ENCODE measurements around the gene GNB4.

GNB4 gene

GRCh38 chr3:179451265-179452175, at the start of gene GNB4:
Gene GNB4 (minus strand): TSS chr3:179451470. CDS start chr3:179426200, 25,270 bp downstream.
- peak; percentile 95 for DNase-seq (ENCODE audit: low spot score)

DNA sequence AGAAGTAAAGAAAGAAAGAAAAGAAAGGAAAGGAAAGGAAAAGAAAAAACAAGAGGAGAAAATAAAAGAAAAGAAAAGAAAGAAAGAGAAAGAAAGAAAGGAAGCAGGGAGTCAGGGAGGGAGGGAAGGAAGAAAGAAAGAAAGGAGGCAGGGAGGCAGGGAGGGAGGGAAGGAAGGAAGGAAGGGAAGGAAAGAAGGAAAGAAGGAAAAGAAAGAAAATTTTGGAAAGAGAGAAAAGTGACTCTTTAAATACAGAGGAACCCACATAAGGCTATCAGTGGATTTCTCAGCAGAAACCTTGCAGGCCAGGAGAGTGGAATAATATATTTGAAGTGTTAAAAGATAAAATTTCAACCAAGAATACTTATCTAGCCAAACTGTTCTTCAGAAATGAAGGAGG, 44.2 kb upstream of the GNB4 start:
- DNase-seq (ENCODE audit: low spot score) = no peak

DNA sequence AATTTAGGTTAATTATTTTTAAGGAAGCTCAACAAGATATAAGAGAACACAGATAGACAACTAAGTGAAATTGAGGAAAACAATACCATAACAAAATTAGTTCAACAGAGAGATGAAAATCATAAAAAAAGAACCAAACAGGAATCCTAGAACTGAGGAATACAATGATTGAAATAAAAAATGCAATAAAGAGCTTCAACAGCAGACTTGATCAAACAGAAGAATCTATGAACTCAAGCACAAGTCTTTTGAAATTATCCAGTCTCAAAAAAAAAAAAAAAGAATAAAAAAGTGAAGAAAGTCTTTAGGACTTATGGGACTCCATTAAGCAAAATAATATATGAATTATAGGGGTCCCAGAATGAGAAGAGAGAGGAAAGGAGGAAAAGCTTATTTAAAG, 42.0 kb upstream of the GNB4 start:
- DNase-seq (ENCODE audit: low spot score) = no peak

DNA sequence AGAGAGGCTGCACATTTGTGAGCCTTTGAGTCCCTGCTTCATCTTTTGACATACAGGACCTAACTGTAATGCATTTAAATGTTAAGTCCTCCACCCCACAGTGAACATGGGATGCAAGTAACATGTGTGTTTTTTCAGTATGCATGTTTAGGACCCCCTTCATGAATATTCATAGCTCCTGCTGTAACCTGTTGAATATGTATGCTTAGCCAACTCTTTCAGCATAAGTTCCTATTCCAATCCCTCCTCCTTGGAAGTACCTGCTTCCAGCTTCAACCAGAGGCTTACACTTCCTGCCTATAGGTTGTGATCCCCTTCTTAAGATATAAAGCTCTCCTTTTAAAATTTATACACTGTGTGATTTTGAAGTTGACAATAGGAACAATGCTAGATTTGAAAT, 36.9 kb upstream of the GNB4 start:
- no peak for DNase-seq (ENCODE audit: low spot score)

- DNase-seq (ENCODE audit: low spot score) = no peak
Measured at GRCh38 chr3:179486806-179487205, 35.5 kb upstream of the GNB4 start.

DNA sequence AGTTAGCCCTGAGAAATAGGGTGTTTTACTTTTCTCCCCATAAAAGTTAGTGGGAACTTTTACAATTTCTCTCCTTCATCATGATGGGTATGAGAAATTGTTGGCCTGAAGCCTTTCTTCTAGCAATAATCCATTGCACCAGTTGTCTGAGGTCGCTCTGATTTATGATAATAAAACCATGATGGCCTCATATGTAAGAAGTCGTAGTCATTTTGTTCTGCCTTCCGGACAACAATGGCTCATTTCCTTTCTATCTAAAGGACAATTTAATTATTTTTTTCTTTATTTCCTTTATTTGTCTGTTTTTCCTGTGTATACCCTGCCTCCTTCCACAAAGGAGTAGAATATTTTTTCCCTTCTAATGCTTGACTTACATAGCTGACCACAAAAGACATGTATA, 31.6 kb upstream of the GNB4 start:
- no peak for DNase-seq (ENCODE audit: low spot score)

DNA sequence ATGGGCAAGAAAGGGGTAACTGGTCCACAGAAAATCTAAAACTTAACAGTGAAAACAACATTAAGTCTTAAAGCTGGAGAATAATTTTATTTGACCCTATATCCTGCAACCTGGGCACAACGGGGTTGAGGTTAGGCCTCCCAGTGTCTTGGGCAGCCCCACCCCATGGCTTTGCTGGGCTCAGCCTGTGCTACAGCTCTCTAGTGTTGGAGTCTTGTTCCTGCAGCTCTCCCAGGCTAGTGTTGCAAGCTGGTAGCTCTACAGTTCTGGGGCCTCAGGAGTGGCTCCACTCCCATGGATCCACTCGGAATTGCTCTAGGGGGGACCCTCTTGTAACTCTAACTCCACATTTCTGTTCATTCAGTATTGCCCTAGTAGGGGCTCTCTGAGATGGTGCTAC, 24.9 kb upstream of the GNB4 start:
- DNase-seq (ENCODE audit: low spot score) = no peak

DNA sequence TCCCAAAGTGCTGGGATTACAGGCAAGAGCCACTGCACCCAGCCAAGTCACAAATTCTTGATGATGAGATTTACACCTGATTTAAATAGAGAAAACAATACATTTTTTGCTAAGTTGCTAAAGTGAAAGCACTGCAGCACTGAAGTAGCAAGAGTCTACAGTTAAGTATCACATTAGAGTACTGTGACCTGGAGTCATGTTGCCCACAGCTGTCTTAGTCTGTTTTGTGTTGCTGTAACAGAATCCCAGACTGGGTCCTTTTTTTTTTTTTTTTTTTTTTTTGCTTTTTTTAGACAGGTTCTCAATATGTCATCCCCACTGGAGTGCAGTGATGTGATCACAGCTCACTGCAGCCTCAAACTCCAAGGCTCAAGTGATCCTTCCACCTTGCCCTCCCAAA, 23.2 kb upstream of the GNB4 start:
- no peak for DNase-seq (ENCODE audit: low spot score)

GRCh38 chr3:179473565-179473964, 22.3 kb upstream of the GNB4 start:
- no peak for DNase-seq (ENCODE audit: low spot score)

GRCh38 chr3:179464323-179465092, 13.2 kb upstream of the GNB4 start:
- no peak for DNase-seq (ENCODE audit: low spot score)

- no peak for DNase-seq (ENCODE audit: low spot score)
Measured at GRCh38 chr3:179463319-179463718, 12.0 kb upstream of the GNB4 start.

DNA sequence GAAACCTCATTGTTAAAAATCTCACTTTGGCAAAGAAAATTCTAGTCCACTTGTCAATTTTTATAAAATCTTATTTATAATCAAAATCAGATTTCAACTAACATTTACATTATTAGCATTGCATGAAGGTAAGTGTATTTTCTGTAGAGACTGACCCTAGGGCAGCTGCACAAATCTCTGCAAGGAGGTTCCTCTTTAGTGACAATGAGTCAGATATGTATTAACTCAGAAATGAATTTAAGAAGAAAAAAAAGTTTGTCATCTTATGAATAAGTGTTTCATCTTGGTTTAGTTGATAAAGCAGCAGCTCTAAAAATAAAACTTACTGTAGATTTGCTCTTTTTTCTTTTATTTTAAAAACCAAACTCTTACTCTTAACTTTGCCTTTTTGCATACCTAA, 9.0 kb upstream of the GNB4 start:
- no peak for DNase-seq (ENCODE audit: low spot score)

- DNase-seq (ENCODE audit: low spot score) = no peak
Measured at GRCh38 chr3:179455954-179456353, 4.7 kb upstream of the GNB4 start.

DNA sequence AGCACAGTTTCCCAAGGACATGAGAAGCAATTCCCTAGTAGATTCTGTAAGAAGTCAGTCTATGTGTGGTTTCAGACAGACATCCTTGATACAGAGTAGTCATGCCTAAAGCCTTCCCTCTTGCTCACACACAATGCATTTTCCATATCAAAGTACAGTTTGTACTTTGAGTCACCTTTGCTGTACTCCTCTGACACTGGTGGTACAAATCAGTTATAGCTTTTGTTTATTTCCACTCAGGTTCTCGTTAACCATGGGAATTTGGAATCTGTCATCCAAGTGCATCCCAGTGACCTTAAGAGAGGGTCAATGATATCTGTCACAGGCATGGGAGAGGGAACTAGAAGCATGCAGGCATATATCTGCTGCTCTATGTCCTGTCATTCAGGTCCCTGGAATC, 3.6 kb upstream of the GNB4 start:
- DNase-seq (ENCODE audit: low spot score) = no peak

GRCh38 chr3:179453967-179454366, 2.7 kb upstream of the GNB4 start:
- DNase-seq (ENCODE audit: low spot score) = no peak

GRCh38 chr3:179452872-179453271, 1.6 kb upstream of the GNB4 start:
- DNase-seq (ENCODE audit: low spot score) = no peak

GRCh38 chr3:179452176-179452564, 900 bp upstream of the GNB4 start:
- DNase-seq (ENCODE audit: low spot score) = no peak

GRCh38 chr3:179450901-179451264, 387 bp downstream of the GNB4 start:
- DNase-seq (ENCODE audit: low spot score) = peak; percentile 82

- no peak for DNase-seq (ENCODE audit: low spot score)
Measured at GRCh38 chr3:179450261-179450701, 989 bp downstream of the GNB4 start.

GRCh38 chr3:179449636-179450035, 1.6 kb downstream of the GNB4 start:
- DNase-seq (ENCODE audit: low spot score) = no peak

DNA sequence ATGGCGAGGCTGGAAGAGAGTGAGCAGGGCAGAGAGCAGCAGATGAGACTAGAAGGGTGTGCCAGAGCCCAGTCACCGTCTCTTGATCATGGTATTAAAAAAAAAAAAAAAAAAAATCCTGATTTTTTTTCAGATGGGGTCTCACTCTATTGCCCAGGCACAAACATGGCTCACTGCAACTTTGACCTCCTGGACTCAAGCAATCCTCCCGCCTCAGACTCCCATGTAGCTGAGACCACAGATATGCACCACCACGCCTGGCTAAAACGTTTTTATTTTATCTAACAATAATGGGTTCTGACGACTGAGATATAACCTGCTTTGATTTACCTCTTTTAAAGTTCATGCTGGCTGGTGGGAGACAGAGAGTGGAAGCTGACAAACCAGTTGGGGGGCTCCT, 4.0 kb downstream of the GNB4 start:
- no peak for DNase-seq (ENCODE audit: low spot score)

DNA sequence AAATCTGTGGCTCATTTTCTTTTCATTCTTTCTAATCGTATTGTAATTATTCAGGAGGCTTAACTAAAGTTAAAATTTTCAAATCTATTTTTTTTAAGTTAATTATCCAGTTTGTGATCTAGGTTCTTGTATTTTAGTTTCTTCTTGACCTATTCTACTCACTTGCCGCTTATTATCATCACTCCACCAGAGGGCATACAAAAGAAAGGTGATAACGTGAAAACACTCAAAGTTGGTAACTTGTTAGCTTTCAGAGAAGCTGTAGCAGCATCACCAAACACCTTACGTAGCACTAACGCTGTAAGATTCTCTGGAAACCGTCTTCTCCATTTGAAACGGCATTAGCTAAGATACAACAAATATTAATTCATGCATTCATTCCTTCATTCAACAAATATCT, 4.8 kb downstream of the GNB4 start:
- no peak for DNase-seq (ENCODE audit: low spot score)

GRCh38 chr3:179438841-179439240, 12.4 kb downstream of the GNB4 start:
- DNase-seq (ENCODE audit: low spot score) = no peak
